ENCODE results near the gene PIP4K2B.
"Not testable (repeated sequence)": the region's sequence is repeated elsewhere in the genome, so short reads cannot be mapped to it uniquely, and the experiment has no call there.

PIP4K2B gene

GRCh38 chr17:38727736-38728135, 71.6 kb downstream of the PIP4K2B start:
- H3K4me3 ChIP-seq (ENCODE audit: low read depth, low read length) = no peak overlapping the region
- peaks cover 41% of the 10 kb centered on the region for H3K36me3 ChIP-seq
- DNase-seq = no peak
- no peak for TF ChIP-seq CTCF (IDR thresholded peaks at IDR 0.05; ENCODE audit: low read depth, low read length)
- no peaks in the 10 kb centered on the region for H3K9me3 ChIP-seq (ENCODE audit: severe bottlenecking)
- no peaks in the 10 kb centered on the region for H3K27me3 ChIP-seq (ENCODE audit: insufficient read depth, low read depth, severe bottlenecking)
- no peak overlapping the region for H3K27ac ChIP-seq

- H3K27me3 ChIP-seq (ENCODE audit: insufficient read depth, low read depth, severe bottlenecking); H3K9me3 ChIP-seq (ENCODE audit: severe bottlenecking); H3K4me3 ChIP-seq (ENCODE audit: low read depth, low read length); H3K27ac ChIP-seq; DNase-seq: not testable (repeated sequence)
- peaks cover 41% of the 10 kb centered on the region for H3K36me3 ChIP-seq
These were observed 73.2 kb downstream of the PIP4K2B start for GRCh38 chr17:38726145-38726544.

- Histone ChIP-seq H3K36me3 (peaks cover 50% of the 10 kb centered on the region), H3K27me3 (ENCODE audit: insufficient read depth, low read depth, severe bottlenecking) (no peaks in the 10 kb centered on the region), H3K4me3 (ENCODE audit: low read depth, low read length) (no peak overlapping the region), H3K27ac (no peak overlapping the region), H3K9me3 (ENCODE audit: severe bottlenecking) (no peaks in the 10 kb centered on the region)
- no peak for TF ChIP-seq CTCF (IDR thresholded peaks at IDR 0.05; ENCODE audit: low read depth, low read length)
- no peak for DNase-seq
These were observed 74.3 kb downstream of the PIP4K2B start for GRCh38 chr17:38725066-38725465.

- no peak overlapping the region for H3K27ac ChIP-seq
- H3K27me3 ChIP-seq (ENCODE audit: insufficient read depth, low read depth, severe bottlenecking) = no peaks in the 10 kb centered on the region
- no peak for DNase-seq
- H3K4me3 ChIP-seq (ENCODE audit: low read depth, low read length) = no peak overlapping the region
- peaks cover 55% of the 10 kb centered on the region for H3K36me3 ChIP-seq
- no peaks in the 10 kb centered on the region for H3K9me3 ChIP-seq (ENCODE audit: severe bottlenecking)
- no peak for TF ChIP-seq CTCF (IDR thresholded peaks at IDR 0.05; ENCODE audit: low read depth, low read length)
These were observed 74.9 kb downstream of the PIP4K2B start for GRCh38 chr17:38724337-38724988.

- Histone ChIP-seq H3K27me3 (ENCODE audit: insufficient read depth, low read depth, severe bottlenecking) (no peaks in the 10 kb centered on the region), H3K9me3 (ENCODE audit: severe bottlenecking) (no peaks in the 10 kb centered on the region), H3K4me3 (ENCODE audit: low read depth, low read length) (no peak overlapping the region), H3K36me3 (peaks cover 73% of the 10 kb centered on the region), H3K27ac (no peak overlapping the region)
- no peak for TF ChIP-seq CTCF (IDR thresholded peaks at IDR 0.05; ENCODE audit: low read depth, low read length)
- DNase-seq = no peak
These were observed 77.6 kb downstream of the PIP4K2B start for GRCh38 chr17:38721802-38722201.

- H3K9me3 ChIP-seq (ENCODE audit: severe bottlenecking) = no peaks in the 10 kb centered on the region
- TF ChIP-seq CTCF (IDR thresholded peaks at IDR 0.05; ENCODE audit: low read depth, low read length) = no peak
- peaks cover 80% of the 10 kb centered on the region for H3K36me3 ChIP-seq
- no peak for DNase-seq
- H3K27me3 ChIP-seq (ENCODE audit: insufficient read depth, low read depth, severe bottlenecking) = no peaks in the 10 kb centered on the region
- no peak overlapping the region for H3K4me3 ChIP-seq (ENCODE audit: low read depth, low read length)
- no peak overlapping the region for H3K27ac ChIP-seq
These were observed 78.4 kb downstream of the PIP4K2B start for GRCh38 chr17:38720941-38721340.

Data from WERI-Rb-1 (cell line).